RWPE2 (cell line): ENCODE results near the gene RARB.

Source experiments
- ATAC-seq: fragments of 200-7000 bp; cut with Tn5 transposase; 3 replicates; pipeline ENCODE4 v1.9.1; 2021; ENCODE audit warnings: low read depth
- DNase-seq: peaks from one replicate; pipeline ENCODE4 v3.0.0-alpha.2; 2020; ENCODE audit warnings: low spot score
- H3K27ac ChIP-seq: fragments of 450-650 bp; 2 replicates; pipeline ENCODE4 v1.5.1; 2017; ENCODE audit warnings: mild to moderate bottlenecking; ENCODE audit not compliant: poor library complexity, severe bottlenecking
- H3K27me3 ChIP-seq: fragments of 250-450 bp; sonication (Bioruptor Pico); 2 replicates; pipeline ENCODE4 v1.5.1; 2021; ENCODE audit warnings: mild to moderate bottlenecking, moderate library complexity; ENCODE audit not compliant: insufficient read depth, poor library complexity, severe bottlenecking
- H3K36me3 ChIP-seq: fragments of 250-450 bp; sonication (Bioruptor Pico); 2 replicates; pipeline ENCODE4 v1.5.1; 2020; ENCODE audit warnings: low read depth, mild to moderate bottlenecking, moderate library complexity
- H3K4me1 ChIP-seq: fragments of 250-450 bp; sonication (Bioruptor Pico); 2 replicates; pipeline ENCODE4 v1.5.1; 2021; ENCODE audit warnings: mild to moderate bottlenecking, moderate library complexity; ENCODE audit not compliant: insufficient read depth, poor library complexity, severe bottlenecking
- H3K4me3 ChIP-seq: fragments of 250-450 bp; sonication (Bioruptor Pico); 2 replicates; pipeline ENCODE4 v1.5.1; 2021; ENCODE audit warnings: mild to moderate bottlenecking, moderate library complexity; ENCODE audit not compliant: severe bottlenecking
- H3K9me3 ChIP-seq: fragments of 250-450 bp; sonication (Bioruptor Pico); 2 replicates; pipeline ENCODE4 v1.5.1; 2021; ENCODE audit warnings: mild to moderate bottlenecking, moderate library complexity; ENCODE audit not compliant: severe bottlenecking
- CTCF ChIP-seq: fragments of 450-650 bp; IDR thresholded peaks from one replicate; pipeline ENCODE4 v1.5.1; 2017; ENCODE audit warnings: mild to moderate bottlenecking, moderate library complexity; ENCODE audit not compliant: poor library complexity, severe bottlenecking

RARB gene

DNA sequence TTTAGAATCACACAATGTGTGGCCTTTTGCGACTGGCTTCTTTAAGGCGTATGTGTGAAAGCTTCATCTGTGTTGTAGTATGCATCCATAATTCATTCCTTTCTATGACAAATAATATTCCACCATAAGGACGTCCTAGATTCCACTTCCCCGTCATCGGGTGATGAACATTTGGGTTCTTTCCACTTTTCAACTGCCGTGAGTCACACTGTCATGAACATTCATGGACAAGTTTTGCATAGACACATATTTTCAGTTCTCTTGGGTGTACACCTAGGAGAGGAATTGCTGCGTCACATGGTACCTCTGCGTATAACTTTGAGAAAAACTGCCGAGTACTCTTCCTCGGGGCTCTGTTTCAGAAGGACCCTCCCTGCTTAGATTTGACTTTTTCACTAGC lies 139.3 kb downstream of the RARB start:
- ATAC-seq (no peak), DNase-seq (no peak)

DNA sequence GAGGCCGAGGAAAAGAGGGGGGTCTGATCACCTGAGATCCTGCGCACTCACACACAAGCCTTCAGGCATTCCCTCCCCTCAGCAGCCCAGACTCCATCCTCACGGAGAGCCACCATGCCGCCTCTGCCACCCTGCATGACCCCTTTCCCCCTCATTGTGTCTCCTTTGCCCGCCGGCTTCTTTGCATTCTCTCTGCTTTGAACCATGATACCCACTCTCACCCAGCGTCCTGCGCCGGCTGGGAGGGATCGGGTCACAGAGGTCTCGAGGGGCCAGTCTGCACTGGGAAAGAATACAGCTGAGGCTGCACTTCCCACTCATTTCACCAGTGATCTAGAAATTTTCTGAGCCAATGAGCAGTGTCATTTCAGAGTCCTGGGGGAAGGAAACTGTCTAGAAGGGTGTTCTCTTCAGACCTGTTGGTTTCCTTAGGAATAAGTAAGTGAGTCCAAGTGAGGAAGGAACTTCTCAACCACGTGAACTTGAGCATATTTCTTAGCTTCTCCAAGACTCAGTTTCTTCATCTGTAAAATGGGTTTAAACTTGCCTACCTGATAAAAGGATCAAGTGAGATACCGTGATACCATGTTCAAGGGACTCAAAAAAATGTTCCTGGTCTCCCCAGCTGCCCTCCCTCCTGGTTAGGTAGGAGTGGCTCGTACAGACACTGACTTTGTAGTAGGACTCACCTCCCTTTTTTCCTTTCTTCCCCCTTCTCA lies 139.9 kb downstream of the RARB start:
- H3K4me1 ChIP-seq: no peaks in the 10 kb centered on the region
- H3K36me3 ChIP-seq: no peaks in the 10 kb centered on the region
- no peaks in the 10 kb centered on the region for H3K27me3 ChIP-seq
- TF ChIP-seq CTCF: no peak
- no peak overlapping the region for H3K4me3 ChIP-seq
- no peak overlapping the region for H3K27ac ChIP-seq
- H3K9me3 ChIP-seq: no peaks in the 10 kb centered on the region
- ATAC-seq (no peak), DNase-seq (no peak)

More for the DNA sequence above, 139.3 kb downstream of the RARB start:
- Histone ChIP-seq H3K36me3 (no peaks in the 10 kb centered on the region), H3K27ac (no peak overlapping the region), H3K27me3 (no peaks in the 10 kb centered on the region), H3K9me3 (no peaks in the 10 kb centered on the region), H3K4me3 (no peak overlapping the region), H3K4me1 (no peaks in the 10 kb centered on the region)
- TF ChIP-seq CTCF: no peak

DNA sequence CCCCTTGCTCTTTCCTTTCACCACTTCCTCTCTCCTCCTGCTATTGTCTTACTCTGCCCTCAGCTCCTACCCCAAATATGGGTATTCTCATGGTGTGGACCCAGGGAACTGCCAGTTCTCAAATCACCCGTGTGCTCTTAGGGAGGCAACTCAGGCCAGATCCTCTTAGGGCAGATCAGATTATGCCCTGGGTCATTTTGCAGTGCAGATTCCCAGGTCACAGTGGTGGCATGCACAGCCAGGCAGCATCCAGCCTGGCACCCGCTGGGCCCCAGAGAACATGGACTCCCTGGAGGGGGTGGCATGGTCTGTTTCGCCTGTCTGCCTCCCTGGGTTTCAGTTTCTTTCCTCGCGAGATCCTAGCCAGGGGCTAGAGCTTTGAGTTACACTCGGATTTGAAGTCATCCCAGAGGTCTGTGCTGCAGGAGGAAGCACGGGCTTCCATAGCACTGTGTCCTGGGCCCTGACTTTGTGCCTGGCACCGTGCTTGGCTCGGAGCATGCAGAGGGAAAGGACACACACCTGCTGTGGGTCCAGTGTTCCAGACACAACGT lies 140.5 kb downstream of the RARB start:
- ATAC-seq: no peak
- no peak for TF ChIP-seq CTCF

GRCh38 chr3:25571285-25571684 lies 143.2 kb downstream of the RARB start:
- H3K4me3 ChIP-seq: no peak overlapping the region
- H3K4me1 ChIP-seq: no peaks in the 10 kb centered on the region
- H3K27ac ChIP-seq: no peak overlapping the region
- no peak for ATAC-seq
- H3K36me3 ChIP-seq: no peaks in the 10 kb centered on the region
- no peaks in the 10 kb centered on the region for H3K9me3 ChIP-seq
- no peaks in the 10 kb centered on the region for H3K27me3 ChIP-seq
- no peak for DNase-seq
- TF ChIP-seq CTCF: no peak

More for the DNA sequence above, 140.5 kb downstream of the RARB start:
- no peaks in the 10 kb centered on the region for H3K27me3 ChIP-seq
- H3K4me1 ChIP-seq: no peaks in the 10 kb centered on the region
- no peak overlapping the region for H3K27ac ChIP-seq
- no peak overlapping the region for H3K4me3 ChIP-seq
- no peaks in the 10 kb centered on the region for H3K36me3 ChIP-seq
- DNase-seq: no peak
- H3K9me3 ChIP-seq: no peaks in the 10 kb centered on the region

GRCh38 chr3:25572336-25572735 lies 144.3 kb downstream of the RARB start:
- no peaks in the 10 kb centered on the region for H3K9me3 ChIP-seq
- H3K36me3 ChIP-seq: no peaks in the 10 kb centered on the region
- H3K4me1 ChIP-seq: no peaks in the 10 kb centered on the region
- no peak overlapping the region for H3K27ac ChIP-seq
- H3K4me3 ChIP-seq: no peak overlapping the region
- DNase-seq (no peak), ATAC-seq (no peak)
- TF ChIP-seq CTCF: no peak
- no peaks in the 10 kb centered on the region for H3K27me3 ChIP-seq
